Measurements from ENCODE around the gene PVR.

PVR gene

GRCh38 chr19:44600466-44600865 lies 43.2 kb upstream of the PVR start:
- Histone ChIP-seq H3K27me3 (no peaks in the 10 kb centered on the region; the same call in 1 of the 2 replicates), H3K4me1 (no peaks in the 10 kb centered on the region), H3K9me3 (no peaks in the 10 kb centered on the region), H3K36me3 (no peaks in the 10 kb centered on the region), H3K4me3 (ENCODE audit: low read depth, low read length) (no peak overlapping the region)
- no peak for DNase-seq
- TF ChIP-seq CTCF (IDR thresholded peaks at IDR 0.05; ENCODE audit: low read depth, low read length) = no peak

- H3K4me1 ChIP-seq = no peaks in the 10 kb centered on the region
- TF ChIP-seq CTCF (IDR thresholded peaks at IDR 0.05; ENCODE audit: low read depth, low read length) = no peak
- no peaks in the 10 kb centered on the region for H3K36me3 ChIP-seq
- H3K4me3 ChIP-seq (ENCODE audit: low read depth, low read length) = no peak overlapping the region
- H3K9me3 ChIP-seq = no peaks in the 10 kb centered on the region
- H3K27me3 ChIP-seq = no peaks in the 10 kb centered on the region; the same call in 1 of the 2 replicates
- no peak for DNase-seq
Observed at GRCh38 chr19:44602081-44602480, 41.6 kb upstream of the PVR start.

- Histone ChIP-seq H3K9me3 (no peaks in the 10 kb centered on the region), H3K4me1 (no peaks in the 10 kb centered on the region), H3K27me3 (no peaks in the 10 kb centered on the region; the same call in 1 of the 2 replicates), H3K4me3 (ENCODE audit: low read depth, low read length) (no peak overlapping the region), H3K36me3 (no peaks in the 10 kb centered on the region)
- TF ChIP-seq CTCF (IDR thresholded peaks at IDR 0.05; ENCODE audit: low read depth, low read length) = no peak
- DNase-seq = no peak
Observed at GRCh38 chr19:44603201-44603945, 40.3 kb upstream of the PVR start.

- Histone ChIP-seq H3K36me3 (no peaks in the 10 kb centered on the region), H3K27me3 (no peaks in the 10 kb centered on the region; the same call in 1 of the 2 replicates), H3K4me1 (no peaks in the 10 kb centered on the region), H3K9me3 (no peaks in the 10 kb centered on the region), H3K4me3 (ENCODE audit: low read depth, low read length) (no peak overlapping the region)
- TF ChIP-seq CTCF (IDR thresholded peaks at IDR 0.05; ENCODE audit: low read depth, low read length) = no peak
- DNase-seq = no peak
Observed at GRCh38 chr19:44604241-44604640, 39.5 kb upstream of the PVR start.

GRCh38 chr19:44605547-44605946 lies 38.2 kb upstream of the PVR start:
- no peaks in the 10 kb centered on the region for H3K36me3 ChIP-seq
- H3K4me1 ChIP-seq = no peaks in the 10 kb centered on the region
- H3K27me3 ChIP-seq = no peaks in the 10 kb centered on the region
- no peak overlapping the region for H3K4me3 ChIP-seq (ENCODE audit: low read depth, low read length)
- no peak for DNase-seq
- H3K9me3 ChIP-seq = no peaks in the 10 kb centered on the region
- TF ChIP-seq CTCF (IDR thresholded peaks at IDR 0.05; ENCODE audit: low read depth, low read length) = no peak

GRCh38 chr19:44607049-44607448 lies 36.7 kb upstream of the PVR start:
- no peaks in the 10 kb centered on the region for H3K36me3 ChIP-seq
- DNase-seq = no peak
- H3K9me3 ChIP-seq = no peaks in the 10 kb centered on the region
- H3K4me1 ChIP-seq = no peaks in the 10 kb centered on the region
- no peak overlapping the region for H3K4me3 ChIP-seq (ENCODE audit: low read depth, low read length)
- H3K27me3 ChIP-seq = no peaks in the 10 kb centered on the region
- no peak for TF ChIP-seq CTCF (IDR thresholded peaks at IDR 0.05; ENCODE audit: low read depth, low read length)
